Heart right ventricle (tissue), 16 donors: ENCODE measurements around the gene ADGRD1. TPM values are rescaled to one million over a fixed set of nuclear protein-coding genes. Genes with fewer than 3 reads are reported as not detected.

Source experiments
- ATAC-seq, 8 donors: fragments of 200-7000 bp; cut with Tn5 transposase; one replicate each; pipeline ENCODE4 v1.9.1; 2020; ENCODE audit warnings: mild to moderate bottlenecking in 8 of 8, moderate library complexity in 8 of 8, moderate number of reproducible peaks in 1 of 8
- DNase-seq, 2 donors: peaks; one replicate each; pipeline ENCODE4 v3.0.0-alpha.2; 2020
- H3K27ac ChIP-seq, 10 donors: fragments of 200-600 bp; sonication (generic) in 2 of 10; one replicate each; pipeline versions ENCODE4 v1.5.0 to v1.8.0; 2020 to 2022; ENCODE audit warnings: mild to moderate bottlenecking in 3 of 10
- H3K27me3 ChIP-seq, 7 donors: fragments of 200-600 bp; one replicate each; pipeline ENCODE4 v1.8.0; 2021 to 2022; ENCODE audit warnings: mild to moderate bottlenecking in 2 of 7
- H3K36me3 ChIP-seq, 9 donors: fragments of 200-600 bp; sonication (generic) in 1 of 9; one replicate each; pipeline versions ENCODE4 v1.5.0 to v1.8.0; 2020 to 2022; ENCODE audit warnings: mild to moderate bottlenecking in 2 of 9
- H3K4me1 ChIP-seq, 9 donors: fragments of 200-600 bp; sonication (generic) in 1 of 9; one replicate each; pipeline versions ENCODE4 v1.5.0 to v1.8.0; 2020 to 2022; ENCODE audit warnings: mild to moderate bottlenecking in 4 of 9
- H3K4me3 ChIP-seq, 10 donors: fragments of 200-600 bp; sonication (generic) in 2 of 10; one replicate each; pipeline versions ENCODE4 v1.5.0 to v1.8.0; 2020 to 2022; ENCODE audit warnings: mild to moderate bottlenecking in 7 of 10, moderate library complexity in 2 of 10
- H3K9me3 ChIP-seq, 11 donors: fragments of 200-600 bp in 10 of 11; sonication (generic) in 2 of 11; one replicate each; pipeline versions ENCODE4 v1.5.0 to v1.8.0; 2013 to 2022; ENCODE audit warnings: mild to moderate bottlenecking in 2 of 11, control low read depth in 1 of 11, moderate library complexity in 1 of 11
- CTCF ChIP-seq, 9 donors: fragments of 200-600 bp; sonication (generic) in 2 of 9; IDR thresholded peaks; one replicate each; pipeline versions ENCODE4 v1.5.0 to v1.8.0; 2021 to 2022; ENCODE audit warnings: antibody characterized with exemption in 9 of 9, mild to moderate bottlenecking in 5 of 9, moderate library complexity in 1 of 9
- WGBS, 2 donors: extraction: QIAGEN DNeasy Blood & Tissue Kit; methylation state at CpG; one replicate each; pipeline ENCODE4 v1.1.7; 2013; ENCODE audit warnings: inconsistent platforms in 1 of 2; 5-methylcytosine and 5-hydroxymethylcytosine counted together
- intact Hi-C, 10 donors: fragments of 100-400 bp; cut with DNase I; formaldehyde crosslinking; loops; one replicate each; pipeline versions ENCODE4 v1.11.1 to v1.14.2; 2022
- polyA plus RNA-seq, 2 donors: library from polyadenylated mRNA; stranded (reverse); fragments of 200-250 nt; gene quantifications; one replicate each; pipeline ENCODE4 v1.2.3, GENCODE V29; 2013
- total RNA-seq, 10 donors: library from RNA; stranded (reverse); fragmentation: NEBNext Ultra II Directional in 3 of 10; extraction: Animal tissue kit (Norgen Biotek cat#: 25700) in 3 of 10; gene quantifications; one replicate each; pipeline versions ENCODE4 v1.2.1 to v1.2.4, GENCODE V29; 2021 to 2023
- donor health status: Arrhythmogenic right ventricular cardiomyopathy.
- donor health status: ischemic (EF 13 %, LVEDD 7.1; RV severe dilation, severe dysfunction).
- donor health status: healthy with polysubstance abuse.
- donor health status: DM: no; HTN: yes; CAD: no.
- donor health status: DM: no; HTN: no; CAD: no.
- donor health status: ischemic (EF 25% LVEDD 6.9; RV normal size, moderate dysfunction).
- donor health status: ischemic (EF 25% LVEDD 5.7; RV mildly dilated, moderate dysfunction).
- donor health status: healthy.
- donor health status: DM: yes; HTN: yes; CAD: no.
- donor health status: Ischemic cardiomyopathy.
- donor health status: ischemic (EF 35%, LVEDD 5.7; RV mildly dilated, moderate dysfunction).
- donor health status: nonischemic (EF 11% LVEDD 7.7; RV severe dilation, severe dysfunction).
- donor health status: DM: yes; HTN: yes; CAD: no.
- donor health status: PGD.
- donor health status: ischemic (EF 29% LVEDD 5.4; RV normal size, mild dysfunction).
- donor health status: nonischemic (EF 23%, LVEDD 6.1; RV moderate dilation, normal function).

ADGRD1 gene
- total and polyA plus RNA-seq, 12 donors = 16.8 to 157 (median 69.7) TPM

GRCh38 chr12:131114271-131114670 lies 160.6 kb downstream of the ADGRD1 start:
- intact Hi-C loops = loop anchor here in 1 of 10 donors (10.0 kb wide), 1 partner anchor 721 kb away; no protein-coding TSS in a partner anchor
- Histone ChIP-seq H3K4me1 (peaks cover 0 to 18% (median 6%) of the 10 kb centered on the region in 9 donors), H3K27ac (no peak overlapping the region), H3K9me3 (no peaks in the 10 kb centered on the region), H3K4me3 (no peak overlapping the region), H3K36me3 (peaks cover 0 to 31% (median 0%) of the 10 kb centered on the region in 9 donors), H3K27me3 (no peaks in the 10 kb centered on the region)
- DNase-seq (no peak), ATAC-seq (no peak)
- WGBS, 2 donors = 81 to 82% methylated on average over 5 of the region's 5 CpGs
- no peak for TF ChIP-seq CTCF (IDR thresholded peaks at IDR 0.05)

GRCh38 chr12:131114942-131115584 lies 161.4 kb downstream of the ADGRD1 start:
- WGBS, 2 donors = 82% methylated on average over 18 of the region's 18 CpGs
- DNase-seq = no peak

GRCh38 chr12:131115766-131116467 lies 162.2 kb downstream of the ADGRD1 start:
- Histone ChIP-seq H3K27ac (peak overlapping the region in 3 of 10 donors; percentile 1 to 29 (median 10)), H3K27me3 (no peaks in the 10 kb centered on the region), H3K36me3 (peaks cover 0 to 39% (median 0%) of the 10 kb centered on the region in 9 donors), H3K4me1 (peaks cover 0 to 18% (median 6%) of the 10 kb centered on the region in 9 donors), H3K9me3 (no peaks in the 10 kb centered on the region), H3K4me3 (no peak overlapping the region)
- DNase-seq (no peak), ATAC-seq (no peak)
- intact Hi-C loops = loop anchor here in 1 of 10 donors (10.0 kb wide), 1 partner anchor 719 kb away; no protein-coding TSS in a partner anchor
- 89 to 97% methylated on average over 8 of the region's 8 CpGs for WGBS, 2 donors
- TF ChIP-seq CTCF (IDR thresholded peaks at IDR 0.05) = no peak

More at GRCh38 chr12:131114942-131115584, 161.4 kb downstream of the ADGRD1 start:
- Histone ChIP-seq H3K27me3 (no peaks in the 10 kb centered on the region), H3K9me3 (no peaks in the 10 kb centered on the region), H3K4me1 (peaks cover 0 to 18% (median 6%) of the 10 kb centered on the region in 9 donors), H3K27ac (peak overlapping the region in 1 of 10 donors; percentile 10), H3K4me3 (no peak overlapping the region), H3K36me3 (peaks cover 0 to 34% (median 0%) of the 10 kb centered on the region in 9 donors)
- no peak for TF ChIP-seq CTCF (IDR thresholded peaks at IDR 0.05)
- intact Hi-C loops = loop anchor here in 1 of 10 donors (10.0 kb wide), 1 partner anchor 720 kb away; no protein-coding TSS in a partner anchor
- ATAC-seq = peak in 5 of 8 donors; percentile 12 to 53 (median 28)

GRCh38 chr12:131116468-131117117 lies 162.9 kb downstream of the ADGRD1 start:
- H3K9me3 ChIP-seq = no peaks in the 10 kb centered on the region
- ATAC-seq = peak in 7 of 8 donors; percentile 29 to 46 (median 39)
- DNase-seq = no peak
- H3K36me3 ChIP-seq = peaks cover 0 to 38% (median 0%) of the 10 kb centered on the region in 9 donors
- H3K27ac ChIP-seq = peak overlapping the region in 3 of 10 donors; percentile 1 to 39 (median 29)
- 60 to 62% methylated on average over 15 of the region's 15 CpGs for WGBS, 2 donors
- H3K4me1 ChIP-seq = peaks cover 0 to 18% (median 6%) of the 10 kb centered on the region in 9 donors
- peak in 6 of 9 donors; percentile 31 to 50 (median 45) for TF ChIP-seq CTCF (IDR thresholded peaks at IDR 0.05)
- no peak overlapping the region for H3K4me3 ChIP-seq
- H3K27me3 ChIP-seq = no peaks in the 10 kb centered on the region
- intact Hi-C loops = loop anchor here in 1 of 10 donors (10.0 kb wide), 1 partner anchor 718 kb away; no protein-coding TSS in a partner anchor
